Effector memory CD4-positive, alpha-beta T cell (primary cell): ENCODE results near the gene QRICH2.

Experiments
- DNase-seq, 3 donors: peaks; one replicate each; pipeline ENCODE4 v3.0.0-alpha.2; 2020
- H3K27ac ChIP-seq: 2 replicates; pipeline ENCODE4 v1.7.0; 2013; ENCODE audit warnings: mild to moderate bottlenecking, low read length, moderate library complexity; ENCODE audit not compliant: insufficient read depth, poor library complexity, severe bottlenecking
- H3K27me3 ChIP-seq: replicated peaks from 2 replicates; pipeline ENCODE4 v1.7.0; 2013; ENCODE audit warnings: mild to moderate bottlenecking, low read length; ENCODE audit not compliant: insufficient read depth, control insufficient read depth, poor library complexity, severe bottlenecking
- H3K36me3 ChIP-seq: 2 replicates; pipeline ENCODE4 v1.7.0; 2013; ENCODE audit warnings: mild to moderate bottlenecking, low read length, moderate library complexity; ENCODE audit not compliant: control insufficient read depth, insufficient read depth
- H3K4me1 ChIP-seq: 2 replicates; pipeline ENCODE4 v1.7.0; 2013; ENCODE audit warnings: low read length, mild to moderate bottlenecking; ENCODE audit not compliant: control insufficient read depth, insufficient read depth, poor library complexity, severe bottlenecking
- H3K4me3 ChIP-seq: 2 replicates; pipeline ENCODE4 v1.7.0; 2013; ENCODE audit warnings: low read length, low read depth, mild to moderate bottlenecking; ENCODE audit not compliant: insufficient read depth, poor library complexity, severe bottlenecking
- H3K9me3 ChIP-seq: 2 replicates; pipeline ENCODE4 v1.7.0; 2013; ENCODE audit warnings: mild to moderate bottlenecking, low read length, moderate library complexity; ENCODE audit not compliant: control insufficient read depth

Gene QRICH2

DNA sequence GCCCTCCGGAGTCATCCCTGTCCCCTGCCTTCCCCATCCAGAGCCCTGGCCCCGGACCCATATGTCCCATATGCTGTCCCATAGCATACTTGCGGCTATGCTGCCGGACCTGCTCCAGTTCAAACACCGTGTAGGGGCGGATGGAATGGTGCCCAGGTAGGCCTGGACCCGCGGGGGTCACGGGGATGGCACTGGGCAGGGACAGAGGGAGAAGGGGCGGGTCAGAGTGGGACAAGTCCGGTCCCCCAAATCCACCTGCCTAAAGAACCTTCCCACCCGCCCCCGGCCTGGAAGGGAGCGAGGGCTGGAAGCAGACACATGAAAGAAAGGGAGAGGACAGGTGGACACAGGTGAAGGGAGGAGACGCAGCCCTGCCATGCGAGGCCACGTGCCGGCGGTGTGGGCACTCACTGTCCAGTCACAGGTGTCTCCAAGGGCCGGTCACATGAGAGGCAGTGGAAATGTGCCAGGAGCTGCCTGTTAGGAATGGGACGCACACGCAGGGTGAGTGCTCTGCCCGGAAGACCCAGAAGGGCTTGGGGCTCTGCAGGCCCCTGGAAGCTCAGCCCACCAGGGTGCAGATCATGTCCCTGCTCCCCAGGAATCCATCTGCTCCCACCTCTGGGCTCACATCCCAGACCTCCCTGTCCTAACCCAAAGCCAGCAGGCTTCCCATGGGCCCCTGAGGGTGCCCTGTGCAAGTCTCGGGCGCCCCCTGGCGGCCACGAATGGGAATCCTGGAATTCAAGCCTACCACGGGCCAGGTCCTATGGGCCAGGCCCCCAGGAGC, 28.9 kb downstream of the QRICH2 start:
- H3K4me3 ChIP-seq: no peak overlapping the region

GRCh38 chr17:76278268-76278908, 29.7 kb downstream of the QRICH2 start:
- no peaks in the 10 kb centered on the region for H3K36me3 ChIP-seq
- H3K4me1 ChIP-seq: peaks cover 16% of the 10 kb centered on the region
- no peak overlapping the region for H3K27ac ChIP-seq
- H3K4me3 ChIP-seq: no peak overlapping the region
- no peaks in the 10 kb centered on the region for H3K27me3 ChIP-seq
- H3K9me3 ChIP-seq: no peaks in the 10 kb centered on the region
- DNase-seq: no peak

More for the DNA sequence above, 28.9 kb downstream of the QRICH2 start:
- no peaks in the 10 kb centered on the region for H3K27me3 ChIP-seq
- no peak overlapping the region for H3K27ac ChIP-seq
- peaks cover 8% of the 10 kb centered on the region for H3K4me1 ChIP-seq
- H3K9me3 ChIP-seq: no peaks in the 10 kb centered on the region
- no peaks in the 10 kb centered on the region for H3K36me3 ChIP-seq
- peak; percentile 64 to 81 (median 73) for DNase-seq

- H3K9me3 ChIP-seq: no peaks in the 10 kb centered on the region
- no peaks in the 10 kb centered on the region for H3K36me3 ChIP-seq
- no peaks in the 10 kb centered on the region for H3K27me3 ChIP-seq
- no peak overlapping the region for H3K27ac ChIP-seq
- DNase-seq: no peak
- H3K4me1 ChIP-seq: peaks cover 24% of the 10 kb centered on the region
- H3K4me3 ChIP-seq: no peak overlapping the region
Measured at GRCh38 chr17:76277300-76278267, 30.5 kb downstream of the QRICH2 start.

DNA sequence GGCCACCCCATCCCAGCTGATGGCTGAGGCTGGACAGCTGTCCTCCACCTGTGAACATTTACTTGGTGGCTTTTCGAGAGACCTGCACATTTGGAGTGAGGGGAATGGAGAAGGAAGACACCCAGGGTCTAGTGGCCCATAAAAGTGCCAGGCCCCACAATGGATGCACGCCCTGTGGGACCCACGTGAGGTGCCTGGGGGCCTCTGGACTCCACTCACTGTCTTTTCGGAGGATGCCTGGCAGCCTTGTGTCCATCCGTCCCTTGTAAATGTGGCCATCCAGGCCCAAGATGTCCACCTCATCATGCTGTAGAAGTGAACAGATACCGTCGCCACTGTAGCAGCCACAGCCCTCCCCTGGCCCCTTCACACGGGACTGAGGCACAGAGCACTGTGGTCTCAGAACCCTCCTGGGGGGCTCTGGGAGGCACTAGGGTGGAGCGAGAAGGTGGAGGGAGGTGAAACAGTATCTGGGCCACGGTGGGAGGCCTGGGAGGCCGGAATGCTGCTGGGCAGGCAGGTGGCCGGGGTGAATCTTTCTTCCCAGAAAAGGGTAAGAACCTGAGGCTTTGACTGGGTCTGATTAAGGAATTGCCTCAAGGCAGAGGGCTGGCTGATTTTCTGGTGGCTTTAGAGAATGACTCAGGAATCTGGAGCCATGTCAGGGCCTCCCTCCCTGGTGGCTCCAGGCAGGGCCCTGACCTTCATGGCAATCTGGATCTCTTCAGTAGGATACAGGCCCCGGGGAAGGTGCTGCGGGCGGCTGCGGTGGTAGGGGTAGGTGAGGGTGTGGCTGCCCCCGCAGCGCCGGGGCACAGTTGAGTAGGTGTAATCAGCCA, 31.4 kb downstream of the QRICH2 start:
- peaks cover 32% of the 10 kb centered on the region for H3K4me1 ChIP-seq

GRCh38 chr17:76276069-76276431, 32.0 kb downstream of the QRICH2 start:
- Histone ChIP-seq H3K9me3 (no peaks in the 10 kb centered on the region), H3K4me1 (peaks cover 38% of the 10 kb centered on the region), H3K4me3 (no peak overlapping the region), H3K36me3 (no peaks in the 10 kb centered on the region), H3K27ac (no peak overlapping the region), H3K27me3 (no peaks in the 10 kb centered on the region)
- DNase-seq: no peak

More for the DNA sequence above, 31.4 kb downstream of the QRICH2 start:
- no peak for DNase-seq
- Histone ChIP-seq H3K27ac (no peak overlapping the region), H3K27me3 (no peaks in the 10 kb centered on the region), H3K4me3 (no peak overlapping the region), H3K36me3 (no peaks in the 10 kb centered on the region), H3K9me3 (no peaks in the 10 kb centered on the region)

- no peak overlapping the region for H3K4me3 ChIP-seq
- H3K27me3 ChIP-seq: no peaks in the 10 kb centered on the region
- no peak for DNase-seq
- H3K36me3 ChIP-seq: peaks cover 3% of the 10 kb centered on the region
- no peaks in the 10 kb centered on the region for H3K9me3 ChIP-seq
- peaks cover 43% of the 10 kb centered on the region for H3K4me1 ChIP-seq
- no peak overlapping the region for H3K27ac ChIP-seq
Measured at GRCh38 chr17:76275382-76276068, 32.6 kb downstream of the QRICH2 start.

DNA sequence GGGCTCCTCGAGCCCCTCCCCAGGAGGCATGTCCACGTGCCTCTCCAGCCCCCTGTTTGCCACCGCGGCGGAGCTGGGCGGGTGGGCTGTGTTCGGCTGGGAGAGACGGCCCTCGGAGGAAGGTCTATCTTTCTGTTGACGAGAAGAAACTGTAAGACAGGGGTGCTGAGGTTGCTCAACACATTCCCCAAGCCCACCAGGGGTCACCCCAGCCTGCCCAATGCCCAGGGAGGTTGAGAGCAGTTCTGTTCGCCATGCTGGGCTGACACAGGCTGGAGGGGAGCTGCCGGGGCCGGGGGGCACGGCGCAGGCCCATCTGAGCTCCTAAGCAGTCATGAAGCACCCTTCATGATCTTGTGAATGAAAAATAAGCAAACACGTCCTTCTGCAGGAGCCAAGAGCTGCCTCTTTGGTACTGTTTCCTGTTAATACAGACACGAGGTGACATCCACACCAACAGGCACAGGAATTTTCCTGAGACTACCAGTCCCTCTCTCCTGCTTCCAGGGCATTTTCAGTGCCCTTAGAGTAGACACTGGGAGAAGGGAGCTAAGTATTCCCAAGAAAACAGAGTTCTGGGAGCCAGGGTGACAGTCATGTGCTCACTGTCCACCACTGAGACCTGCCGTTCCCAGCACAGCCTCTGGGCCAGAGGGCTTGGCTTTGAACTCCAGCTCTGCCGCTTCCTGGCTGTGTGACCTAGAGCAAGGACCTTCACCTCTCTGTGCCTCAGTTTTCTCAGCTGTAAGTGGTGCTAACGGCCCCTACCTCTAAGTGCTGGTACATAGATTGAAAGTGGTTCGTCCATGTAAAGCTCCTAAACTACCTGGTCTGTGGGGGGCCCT, 33.7 kb downstream of the QRICH2 start:
- no peaks in the 10 kb centered on the region for H3K9me3 ChIP-seq
- no peak overlapping the region for H3K4me3 ChIP-seq
- DNase-seq: no peak
- H3K27ac ChIP-seq: peak overlapping the region; percentile 37
- H3K36me3 ChIP-seq: peaks cover 10% of the 10 kb centered on the region
- peaks cover 50% of the 10 kb centered on the region for H3K4me1 ChIP-seq
- no peaks in the 10 kb centered on the region for H3K27me3 ChIP-seq

DNA sequence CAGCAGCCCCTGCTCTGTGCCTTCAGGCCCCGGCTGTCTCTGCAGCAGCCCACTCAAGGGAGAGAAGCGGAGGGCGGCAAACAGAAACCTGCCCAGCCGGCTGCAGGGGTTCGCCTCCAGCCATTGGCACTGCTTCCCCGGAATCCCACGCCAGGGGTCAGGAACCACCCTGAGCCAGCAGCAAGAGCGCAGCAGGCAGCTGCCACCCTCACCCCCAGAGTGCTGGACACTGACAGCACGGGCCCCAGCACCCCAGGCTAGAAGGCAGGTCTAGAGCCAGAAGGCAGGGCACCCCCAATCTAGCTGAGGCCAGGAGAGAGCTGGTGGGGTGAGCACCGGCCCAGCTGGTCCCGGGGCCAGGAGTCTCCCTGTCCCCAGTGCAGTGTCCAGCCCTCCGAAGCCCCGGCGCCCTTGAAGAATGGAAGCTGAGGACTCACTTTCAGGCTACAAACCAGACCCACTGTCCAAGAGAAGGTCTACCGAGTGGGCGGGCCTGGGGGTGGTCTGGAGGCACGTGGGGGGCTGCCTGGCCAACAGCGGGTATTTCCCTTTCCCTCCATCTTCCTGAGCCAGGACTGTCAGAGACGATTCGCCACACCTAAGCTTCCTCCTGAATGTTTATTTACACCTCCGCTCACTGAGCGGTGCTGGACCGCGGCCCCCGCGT, 34.5 kb downstream of the QRICH2 start:
- Histone ChIP-seq H3K27ac (peak overlapping the region; percentile 87), H3K9me3 (no peaks in the 10 kb centered on the region), H3K27me3 (no peaks in the 10 kb centered on the region), H3K4me1 (peaks cover 54% of the 10 kb centered on the region), H3K4me3 (no peak overlapping the region), H3K36me3 (peaks cover 12% of the 10 kb centered on the region)
- DNase-seq: no peak
